OCI-LY1 (cell line): ENCODE measurements around the gene C1QTNF9B.

Source experiments
- H2AFZ ChIP-seq: fragments of 200-600 bp; sonication (generic), shearing (Covaris generic); 2 replicates; pipeline ENCODE4 v1.6.0; 2014; ENCODE audit warnings: antibody characterized with exemption, mild to moderate bottlenecking, low read length
- H3F3A ChIP-seq: fragments of 200-600 bp; sonication (generic), shearing (Covaris generic); 2 replicates; pipeline ENCODE4 v1.6.0; 2014; ENCODE audit warnings: mild to moderate bottlenecking, antibody characterized with exemption, low read length, moderate library complexity; ENCODE audit not compliant: insufficient read depth
- H3K27ac ChIP-seq: fragments of 200-600 bp; sonication (generic); 2 replicates; pipeline ENCODE4 v1.5.1; 2014; ENCODE audit warnings: low read length, mixed run types, mild to moderate bottlenecking, low read depth; ENCODE audit not compliant: poor library complexity, severe bottlenecking
- H3K27me3 ChIP-seq: fragments of 200-600 bp; sonication (generic); 2 replicates; pipeline ENCODE4 v1.6.0; 2014; ENCODE audit warnings: antibody characterized with exemption, mild to moderate bottlenecking, low read length, moderate library complexity; ENCODE audit not compliant: insufficient read depth
- H3K36me3 ChIP-seq: fragments of 200-600 bp; sonication (generic); 2 replicates; pipeline ENCODE4 v1.6.1; 2014; ENCODE audit warnings: mild to moderate bottlenecking, antibody characterized with exemption, low read length, moderate library complexity, mixed read lengths; ENCODE audit not compliant: insufficient read depth
- H3K4me1 ChIP-seq: fragments of 200-600 bp; sonication (generic); 2 replicates; pipeline ENCODE4 v1.5.1; 2014; ENCODE audit warnings: mild to moderate bottlenecking, low read length, moderate library complexity; ENCODE audit not compliant: insufficient read depth, severe bottlenecking
- H3K4me2 ChIP-seq: fragments of 200-600 bp; sonication (generic), shearing (Covaris generic); 2 replicates; pipeline ENCODE4 v1.6.1; 2014; ENCODE audit warnings: low read length
- H3K4me3 ChIP-seq: fragments of 200-600 bp; sonication (generic); 2 replicates; pipeline ENCODE4 v1.5.1; 2014; ENCODE audit warnings: low read length, low read depth, mild to moderate bottlenecking, mixed read lengths; ENCODE audit not compliant: poor library complexity, severe bottlenecking
- H3K79me2 ChIP-seq: fragments of 200-600 bp; shearing (Covaris generic); 2 replicates; pipeline ENCODE4 v1.6.1; 2016; ENCODE audit warnings: mixed run types, low read length, mixed read lengths; ENCODE audit not compliant: insufficient read depth
- H3K9ac ChIP-seq: fragments of 200-600 bp; sonication (generic), shearing (Covaris generic); 2 replicates; pipeline ENCODE4 v1.6.1; 2014; ENCODE audit warnings: mild to moderate bottlenecking, low read length, mixed read lengths
- H3K9me2 ChIP-seq: fragments of 200-600 bp; sonication (generic), shearing (Covaris generic); 2 replicates; pipeline ENCODE4 v1.6.1; 2014; ENCODE audit warnings: low read depth, mild to moderate bottlenecking, low read length, mixed read lengths
- H3K9me3 ChIP-seq: fragments of 200-600 bp; shearing (Covaris generic); 2 replicates; pipeline ENCODE4 v1.6.1; 2014; ENCODE audit warnings: low read length, mixed read lengths
- H4K20me1 ChIP-seq: fragments of 200-600 bp; sonication (generic), shearing (Covaris generic); 2 replicates; pipeline ENCODE4 v1.6.0; 2016; ENCODE audit warnings: mild to moderate bottlenecking, low read length; ENCODE audit not compliant: insufficient read depth
- CTCF ChIP-seq: fragments of 200-600 bp; sonication (generic), shearing (Covaris generic); IDR thresholded peaks from 2 replicates; pipeline ENCODE4 v1.5.1; 2017; ENCODE audit warnings: mild to moderate bottlenecking, antibody characterized with exemption, low read length, moderate library complexity, mixed read lengths
- EZH2 ChIP-seq: fragments of 200-600 bp; sonication (generic), shearing (Covaris generic); IDR thresholded peaks from 2 replicates; pipeline ENCODE4 v1.8.0; 2017; ENCODE audit warnings: borderline replicate concordance, mixed run types, mild to moderate bottlenecking, antibody characterized with exemption, low read length, moderate library complexity, mixed read lengths

C1QTNF9B gene

GRCh38 chr13:23903906-23904280 is 6.6 kb upstream of the C1QTNF9B start:
- Histone ChIP-seq H3K9me3 (no peaks in the 10 kb centered on the region), H4K20me1 (no peaks in the 10 kb centered on the region), H3K27me3 (no peaks in the 10 kb centered on the region), H3K4me3 (no peak overlapping the region), H3K9ac (no peak overlapping the region), H3K36me3 (no peaks in the 10 kb centered on the region), H3K4me1 (no peaks in the 10 kb centered on the region), H3K4me2 (no peak overlapping the region), H3K27ac (no peak overlapping the region), H2AFZ (no peak overlapping the region), H3K79me2 (no peaks in the 10 kb centered on the region), H3F3A (no peaks in the 10 kb centered on the region), H3K9me2 (no peaks in the 10 kb centered on the region)
- TF ChIP-seq CTCF (no peak), EZH2 (no peak)

- no peak overlapping the region for H3K9ac ChIP-seq
- no peaks in the 10 kb centered on the region for H3K36me3 ChIP-seq
- no peak overlapping the region for H2AFZ ChIP-seq
These were observed 5.9 kb upstream of the C1QTNF9B start for GRCh38 chr13:23902975-23903905.

GRCh38 chr13:23901365-23901764 is 4.1 kb upstream of the C1QTNF9B start:
- Histone ChIP-seq H2AFZ (no peak overlapping the region), H3K27me3 (no peaks in the 10 kb centered on the region), H3K79me2 (no peaks in the 10 kb centered on the region), H3K27ac (no peak overlapping the region), H3K4me2 (no peak overlapping the region), H3K4me1 (no peaks in the 10 kb centered on the region), H3F3A (no peaks in the 10 kb centered on the region), H4K20me1 (no peaks in the 10 kb centered on the region), H3K9me2 (no peaks in the 10 kb centered on the region), H3K4me3 (no peak overlapping the region), H3K9ac (no peak overlapping the region), H3K9me3 (no peaks in the 10 kb centered on the region), H3K36me3 (no peaks in the 10 kb centered on the region)
- TF ChIP-seq EZH2, result no peak
- TF ChIP-seq CTCF, result no peak

More at GRCh38 chr13:23902975-23903905, 5.9 kb upstream of the C1QTNF9B start:
- Histone ChIP-seq H3K27ac (no peak overlapping the region), H4K20me1 (no peaks in the 10 kb centered on the region), H3K27me3 (no peaks in the 10 kb centered on the region), H3K4me3 (no peak overlapping the region), H3K4me2 (no peak overlapping the region), H3K9me2 (no peaks in the 10 kb centered on the region), H3K9me3 (no peaks in the 10 kb centered on the region), H3K79me2 (no peaks in the 10 kb centered on the region), H3F3A (no peaks in the 10 kb centered on the region), H3K4me1 (no peaks in the 10 kb centered on the region)
- TF ChIP-seq EZH2 (no peak), CTCF (no peak)
